Measurements from ENCODE around the gene CLK2.

DNA sequence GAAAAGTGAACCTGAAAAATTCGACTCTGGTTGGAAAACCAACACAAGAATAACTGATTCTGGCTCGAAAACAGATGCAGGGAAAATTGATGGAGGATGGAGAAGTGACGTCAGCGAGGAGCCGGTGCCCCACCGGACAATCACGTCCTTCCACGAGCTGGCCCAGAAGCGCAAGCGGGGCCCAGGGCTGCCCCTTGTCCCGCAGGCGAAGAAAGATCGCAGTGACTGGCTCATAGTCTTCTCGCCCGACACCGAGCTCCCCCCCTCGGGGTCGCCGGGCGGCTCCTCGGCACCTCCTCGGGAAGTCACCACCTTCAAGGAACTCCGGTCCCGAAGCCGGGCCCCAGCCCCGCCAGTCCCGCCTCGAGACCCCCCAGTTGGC lies 49.3 kb upstream of the CLK2 start:
- TF ChIP-seq JUN (IDR thresholded peaks at IDR 0.05; ENCODE audit: low read depth, low read length) = no peak
- no peak for TF ChIP-seq POLR2AphosphoS5 (IDR thresholded peaks at IDR 0.05; ENCODE audit: low read depth, low read length)
- TF ChIP-seq, protein P1, sequence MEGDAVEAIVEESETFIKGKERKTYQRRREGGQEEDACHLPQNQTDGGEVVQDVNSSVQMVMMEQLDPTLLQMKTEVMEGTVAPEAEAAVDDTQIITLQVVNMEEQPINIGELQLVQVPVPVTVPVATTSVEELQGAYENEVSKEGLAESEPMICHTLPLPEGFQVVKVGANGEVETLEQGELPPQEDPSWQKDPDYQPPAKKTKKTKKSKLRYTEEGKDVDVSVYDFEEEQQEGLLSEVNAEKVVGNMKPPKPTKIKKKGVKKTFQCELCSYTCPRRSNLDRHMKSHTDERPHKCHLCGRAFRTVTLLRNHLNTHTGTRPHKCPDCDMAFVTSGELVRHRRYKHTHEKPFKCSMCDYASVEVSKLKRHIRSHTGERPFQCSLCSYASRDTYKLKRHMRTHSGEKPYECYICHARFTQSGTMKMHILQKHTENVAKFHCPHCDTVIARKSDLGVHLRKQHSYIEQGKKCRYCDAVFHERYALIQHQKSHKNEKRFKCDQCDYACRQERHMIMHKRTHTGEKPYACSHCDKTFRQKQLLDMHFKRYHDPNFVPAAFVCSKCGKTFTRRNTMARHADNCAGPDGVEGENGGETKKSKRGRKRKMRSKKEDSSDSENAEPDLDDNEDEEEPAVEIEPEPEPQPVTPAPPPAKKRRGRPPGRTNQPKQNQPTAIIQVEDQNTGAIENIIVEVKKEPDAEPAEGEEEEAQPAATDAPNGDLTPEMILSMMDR (IDR thresholded peaks at IDR 0.05; ENCODE audit: control extremely low read depth in 1 of 3, insufficient read depth in 1 of 3, low read depth in 1 of 3, low read length in 3 of 3) = no peak
- no peak for TF ChIP-seq SIN3A (conservative IDR thresholded peaks at IDR 0.05 in 1 of 2, IDR thresholded peaks at IDR 0.05 in 1 of 2; ENCODE audit: low read depth in 1 of 2, low read length in 2 of 2)
- TF ChIP-seq RAD21 (IDR thresholded peaks at IDR 0.05 in 1 of 2, conservative IDR thresholded peaks at IDR 0.05 in 1 of 2; ENCODE audit: low read depth in 2 of 2, low read length in 2 of 2) = no peak
- TF ChIP-seq KDM1A (IDR thresholded peaks at IDR 0.05; ENCODE audit: borderline replicate concordance, low read length) = no peak
- TF ChIP-seq EGR1 (IDR thresholded peaks at IDR 0.05; ENCODE audit: borderline replicate concordance, low read depth, low read length) = no peak

Measured in H1 (cell line).